ENCODE results near the gene HS3ST2.

The HS3ST2 gene

DNA sequence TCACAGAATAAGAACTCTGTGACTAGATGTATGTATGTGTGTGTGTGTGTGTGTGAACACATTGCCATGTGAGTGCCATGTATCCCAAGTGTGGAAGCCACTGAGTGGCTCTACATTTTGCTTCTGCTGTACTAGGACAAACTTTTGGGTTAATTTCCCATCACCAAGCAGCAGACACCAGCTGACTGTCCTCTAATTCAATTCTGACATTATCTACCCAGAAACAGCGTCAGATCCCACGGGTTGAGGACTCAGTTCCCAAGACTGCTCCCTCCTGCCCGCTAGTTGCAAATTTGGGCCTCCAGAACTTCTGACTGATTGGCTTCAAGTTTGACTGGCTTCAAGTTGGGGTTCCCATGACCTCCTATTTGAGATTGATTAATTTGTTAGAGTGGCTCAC, 29.2 kb downstream of the HS3ST2 start:
- no peak overlapping the region for H3K4me3 ChIP-seq (ENCODE audit: low read length)
- TF ChIP-seq, protein P1, sequence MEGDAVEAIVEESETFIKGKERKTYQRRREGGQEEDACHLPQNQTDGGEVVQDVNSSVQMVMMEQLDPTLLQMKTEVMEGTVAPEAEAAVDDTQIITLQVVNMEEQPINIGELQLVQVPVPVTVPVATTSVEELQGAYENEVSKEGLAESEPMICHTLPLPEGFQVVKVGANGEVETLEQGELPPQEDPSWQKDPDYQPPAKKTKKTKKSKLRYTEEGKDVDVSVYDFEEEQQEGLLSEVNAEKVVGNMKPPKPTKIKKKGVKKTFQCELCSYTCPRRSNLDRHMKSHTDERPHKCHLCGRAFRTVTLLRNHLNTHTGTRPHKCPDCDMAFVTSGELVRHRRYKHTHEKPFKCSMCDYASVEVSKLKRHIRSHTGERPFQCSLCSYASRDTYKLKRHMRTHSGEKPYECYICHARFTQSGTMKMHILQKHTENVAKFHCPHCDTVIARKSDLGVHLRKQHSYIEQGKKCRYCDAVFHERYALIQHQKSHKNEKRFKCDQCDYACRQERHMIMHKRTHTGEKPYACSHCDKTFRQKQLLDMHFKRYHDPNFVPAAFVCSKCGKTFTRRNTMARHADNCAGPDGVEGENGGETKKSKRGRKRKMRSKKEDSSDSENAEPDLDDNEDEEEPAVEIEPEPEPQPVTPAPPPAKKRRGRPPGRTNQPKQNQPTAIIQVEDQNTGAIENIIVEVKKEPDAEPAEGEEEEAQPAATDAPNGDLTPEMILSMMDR (IDR thresholded peaks at IDR 0.05; ENCODE audit: insufficient read depth, low read depth, low read length, missing control alignments): no peak
- no peak for DNase-seq (ENCODE audit: low read depth)

DNA sequence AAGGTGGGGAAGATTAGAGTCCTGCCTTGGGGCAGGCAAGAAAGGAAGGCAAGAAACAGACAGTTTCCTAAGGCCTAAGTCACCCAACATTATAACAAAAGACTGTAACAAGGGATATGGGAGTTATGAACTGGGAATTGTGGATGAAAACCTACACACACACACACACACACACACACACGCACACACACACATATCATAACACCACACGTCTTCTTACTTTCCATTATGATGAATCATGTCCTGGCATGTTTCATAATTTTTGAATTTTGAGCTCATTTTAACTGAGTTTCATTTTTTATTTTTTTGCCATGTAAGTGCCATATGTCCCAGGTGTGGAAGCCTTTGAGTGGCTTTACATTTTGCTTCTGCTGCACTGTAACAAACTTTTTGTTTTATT, 29.9 kb downstream of the HS3ST2 start:
- DNase-seq (ENCODE audit: low read depth): peak; percentile 52
- no peak overlapping the region for H3K4me3 ChIP-seq (ENCODE audit: low read length)
- TF ChIP-seq, protein P1 (IDR thresholded peaks at IDR 0.05; ENCODE audit: insufficient read depth, low read depth, low read length, missing control alignments): no peak

DNA sequence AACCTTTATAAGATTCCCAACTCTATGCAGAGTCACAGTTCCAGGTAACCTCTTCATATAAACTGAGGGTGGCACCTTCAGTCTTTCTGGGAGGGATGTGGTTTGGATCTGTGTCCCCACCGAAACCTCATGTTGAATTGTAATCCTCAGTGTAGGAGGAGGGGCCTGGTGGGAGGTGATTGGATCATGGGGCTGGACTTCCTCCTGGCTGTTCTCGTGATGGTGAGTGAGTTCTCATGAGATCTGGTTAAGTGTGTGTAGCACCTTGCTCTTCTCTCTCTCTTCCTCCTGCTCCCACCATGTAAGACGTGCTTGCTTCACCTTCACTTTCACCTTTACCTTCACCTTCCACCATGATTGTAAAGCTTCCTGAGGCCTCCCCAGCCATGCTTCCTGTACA, 30.5 kb downstream of the HS3ST2 start:
- H3K4me3 ChIP-seq (ENCODE audit: low read length): no peak overlapping the region
- no peak for DNase-seq (ENCODE audit: low read depth)
- TF ChIP-seq, protein P1 (IDR thresholded peaks at IDR 0.05; ENCODE audit: insufficient read depth, low read depth, low read length, missing control alignments): no peak

DNA sequence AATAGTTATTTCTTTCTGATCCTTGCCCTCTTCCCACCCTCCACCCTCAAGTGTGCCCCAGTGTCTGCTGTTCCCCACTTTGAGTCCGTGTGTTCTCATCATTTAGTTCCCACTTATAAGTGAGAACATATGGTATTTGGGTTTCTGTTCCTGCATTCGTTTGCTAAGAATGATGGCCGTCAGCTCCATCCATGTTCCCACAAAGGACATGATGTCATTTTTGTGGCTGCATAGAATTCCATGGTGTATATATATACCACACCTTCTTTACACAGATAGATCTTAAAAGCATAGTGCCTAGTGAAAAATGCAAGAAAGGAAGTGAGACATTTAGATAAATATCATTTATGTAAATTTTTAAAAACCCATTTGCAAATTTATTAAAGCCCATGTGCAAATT, 33.1 kb downstream of the HS3ST2 start:
- TF ChIP-seq, protein P1 (IDR thresholded peaks at IDR 0.05; ENCODE audit: insufficient read depth, low read depth, low read length, missing control alignments): no peak
- H3K4me3 ChIP-seq (ENCODE audit: low read length): no peak overlapping the region

DNA sequence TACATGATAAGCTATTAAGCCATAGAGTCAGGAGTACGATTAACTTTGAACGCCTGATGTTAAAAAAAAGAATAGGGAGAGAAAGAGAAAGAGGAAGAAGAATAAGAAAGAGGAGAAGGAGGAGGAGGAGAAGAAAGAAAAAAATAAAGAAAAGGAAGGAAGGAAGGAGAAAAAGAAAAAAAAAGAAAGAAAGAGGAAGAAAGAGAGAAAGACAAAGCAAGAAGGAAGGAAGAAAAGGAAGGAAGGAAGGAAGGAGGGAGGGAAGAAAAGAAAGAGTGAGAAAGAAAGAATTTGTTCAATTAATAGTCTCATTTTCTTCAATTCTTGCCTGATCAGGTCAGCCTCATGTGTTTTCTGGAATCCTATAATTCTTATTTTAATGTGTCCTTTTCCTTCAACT, 33.7 kb downstream of the HS3ST2 start:
- DNase-seq (ENCODE audit: low read depth): no peak
- TF ChIP-seq, protein P1 (IDR thresholded peaks at IDR 0.05; ENCODE audit: insufficient read depth, low read depth, low read length, missing control alignments): no peak
- no peak overlapping the region for H3K4me3 ChIP-seq (ENCODE audit: low read length)

More for the DNA sequence above, 33.1 kb downstream of the HS3ST2 start:
- no peak for DNase-seq (ENCODE audit: low read depth)

DNA sequence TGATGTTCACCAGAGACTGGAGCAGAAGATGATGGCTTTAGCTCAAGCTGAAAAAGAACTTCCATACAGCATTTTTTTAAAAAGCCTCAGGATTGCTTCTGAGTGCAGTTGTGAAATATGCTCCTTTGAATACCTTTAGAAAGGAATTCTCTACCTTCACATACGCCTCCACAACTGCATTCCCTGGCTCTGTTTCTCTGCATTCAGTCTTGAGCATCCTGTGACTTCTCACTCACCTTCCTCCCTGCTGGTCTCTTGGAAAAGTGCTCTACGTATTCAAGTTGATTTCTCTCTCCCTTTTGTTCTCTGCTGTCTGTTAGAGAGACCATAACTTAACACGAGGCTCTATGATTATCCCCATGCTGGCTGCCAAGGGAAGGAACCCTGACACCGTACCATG, 34.5 kb downstream of the HS3ST2 start:
- peak; percentile 24 for DNase-seq (ENCODE audit: low read depth)
- TF ChIP-seq, protein P1 (IDR thresholded peaks at IDR 0.05; ENCODE audit: insufficient read depth, low read depth, low read length, missing control alignments): no peak
- H3K4me3 ChIP-seq (ENCODE audit: low read length): no peak overlapping the region

DNA sequence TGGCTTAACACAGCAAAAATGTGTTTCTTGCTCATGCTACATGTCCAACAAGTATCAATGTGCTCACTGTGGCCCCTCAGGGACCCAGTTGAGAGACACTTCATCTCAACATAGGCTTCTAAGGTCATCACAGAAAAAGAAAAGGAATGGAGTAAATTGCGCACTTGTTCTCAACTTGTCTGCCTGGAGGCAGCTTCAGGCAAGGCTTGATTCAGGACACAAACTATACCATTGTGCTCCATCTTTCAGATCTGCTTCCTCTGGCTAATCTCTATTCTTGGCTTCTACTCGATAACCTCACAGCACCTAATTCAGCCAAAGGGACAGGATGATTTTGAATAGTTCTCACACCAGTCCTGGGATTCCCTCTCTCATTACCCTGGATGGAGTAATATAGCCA, 35.6 kb downstream of the HS3ST2 start:
- DNase-seq (ENCODE audit: low read depth): no peak
- H3K4me3 ChIP-seq (ENCODE audit: low read length): no peak overlapping the region
- TF ChIP-seq, protein P1 (IDR thresholded peaks at IDR 0.05; ENCODE audit: insufficient read depth, low read depth, low read length, missing control alignments): no peak

All from epithelial cell of esophagus (primary cell).